ENCODE measurements around the gene CINP.

The CINP gene

DNA sequence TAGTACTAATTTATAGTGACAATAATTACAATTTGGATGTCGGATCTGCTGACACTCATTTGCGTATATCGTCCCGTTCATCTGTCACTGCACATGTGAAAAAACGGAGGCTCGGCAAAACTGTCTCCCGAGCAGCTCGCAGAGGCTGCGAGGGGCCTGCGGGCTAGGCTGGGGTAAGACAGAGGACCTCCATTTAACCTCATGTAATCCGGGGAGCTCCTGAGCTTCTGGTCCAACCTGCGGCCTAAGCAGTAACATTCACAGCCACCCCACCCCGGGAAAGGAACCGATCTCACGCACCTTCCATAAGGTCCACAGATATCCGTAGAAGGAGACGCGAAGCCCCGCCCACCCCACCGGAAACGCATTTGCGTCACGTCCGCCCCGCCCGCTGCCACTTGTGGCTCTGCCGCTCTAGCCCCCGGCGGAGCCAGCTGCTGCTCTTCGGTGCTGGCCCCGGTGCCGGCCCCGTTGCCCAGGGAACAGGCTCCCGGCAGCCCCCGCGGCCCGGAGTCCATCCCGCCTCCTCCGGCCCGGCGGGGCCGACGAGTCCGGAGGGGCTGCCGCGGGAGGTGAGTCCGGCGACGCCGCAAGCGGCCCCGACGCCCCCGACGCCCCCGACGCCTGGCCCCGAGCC, at the start of gene CINP, which contains the start of gene TECPR2:
CINP (minus strand) TSS at position 346 of the 637 bp plus-strand sequence; CDS start at position 307, 39 bp downstream.
TECPR2 (plus strand) TSS at position 397 of the 637 bp plus-strand sequence. CDS start 13,781 bp downstream, outside the sequence.
- DNase-seq = peak; percentile 64

- DNase-seq = no peak
Observed at GRCh38 chr14:102408724-102409123, 46.0 kb upstream of the CINP start.

GRCh38 chr14:102407258-102407657, 44.6 kb upstream of the CINP start:
- no peak for DNase-seq

DNA sequence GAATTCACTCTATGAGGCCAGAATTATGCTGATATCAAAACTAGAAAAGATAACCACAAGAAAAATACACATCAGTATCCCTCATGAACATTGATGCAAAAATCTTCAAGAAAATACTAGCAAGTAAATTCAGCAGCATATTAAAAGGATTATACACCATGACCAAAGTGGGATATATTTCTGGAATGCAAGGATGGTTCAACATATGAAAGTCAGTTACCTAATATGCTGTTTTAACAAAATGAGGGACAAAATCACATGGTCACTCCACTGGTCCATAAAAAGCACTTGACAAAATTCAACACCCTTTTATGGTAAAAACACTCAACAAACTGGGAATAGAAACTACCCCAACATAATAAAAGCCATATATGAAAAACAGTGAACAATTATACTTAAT, 40.3 kb upstream of the CINP start:
- no peak for DNase-seq

GRCh38 chr14:102396521-102396920, 33.8 kb upstream of the CINP start:
- DNase-seq = no peak

DNA sequence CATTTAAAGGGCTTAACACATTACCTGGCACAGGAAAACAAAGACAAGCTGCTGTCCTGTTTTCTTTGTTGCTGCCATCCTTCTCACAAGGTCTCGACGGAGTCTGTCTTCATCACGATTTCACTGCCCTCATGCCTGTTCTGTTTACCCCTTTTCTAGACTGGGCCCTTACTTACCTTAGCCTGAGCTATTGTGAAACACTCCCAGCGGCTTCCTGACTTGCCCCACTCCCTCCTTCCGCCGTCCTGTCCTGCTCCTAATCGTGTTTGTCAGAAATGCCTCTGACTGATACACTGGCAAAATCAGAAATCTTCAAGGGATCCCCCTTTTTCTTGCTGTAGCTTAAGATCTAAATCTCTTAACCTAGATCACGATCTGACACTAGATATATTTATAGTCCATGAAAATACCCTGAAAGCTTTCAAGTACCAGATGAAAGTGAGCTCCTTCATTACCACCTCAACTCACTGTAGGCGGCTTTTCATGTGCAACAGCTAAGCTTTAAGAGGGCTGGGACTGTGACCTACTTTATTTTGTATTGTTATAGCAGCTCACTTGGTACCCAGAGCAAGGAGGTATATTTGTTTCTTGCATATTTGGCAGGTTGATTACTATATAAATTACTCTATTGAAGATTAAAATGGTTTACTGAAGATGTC, 32.2 kb upstream of the CINP start:
- no peak for DNase-seq

- DNase-seq = no peak
Observed at GRCh38 chr14:102392506-102392905, 29.8 kb upstream of the CINP start.

DNA sequence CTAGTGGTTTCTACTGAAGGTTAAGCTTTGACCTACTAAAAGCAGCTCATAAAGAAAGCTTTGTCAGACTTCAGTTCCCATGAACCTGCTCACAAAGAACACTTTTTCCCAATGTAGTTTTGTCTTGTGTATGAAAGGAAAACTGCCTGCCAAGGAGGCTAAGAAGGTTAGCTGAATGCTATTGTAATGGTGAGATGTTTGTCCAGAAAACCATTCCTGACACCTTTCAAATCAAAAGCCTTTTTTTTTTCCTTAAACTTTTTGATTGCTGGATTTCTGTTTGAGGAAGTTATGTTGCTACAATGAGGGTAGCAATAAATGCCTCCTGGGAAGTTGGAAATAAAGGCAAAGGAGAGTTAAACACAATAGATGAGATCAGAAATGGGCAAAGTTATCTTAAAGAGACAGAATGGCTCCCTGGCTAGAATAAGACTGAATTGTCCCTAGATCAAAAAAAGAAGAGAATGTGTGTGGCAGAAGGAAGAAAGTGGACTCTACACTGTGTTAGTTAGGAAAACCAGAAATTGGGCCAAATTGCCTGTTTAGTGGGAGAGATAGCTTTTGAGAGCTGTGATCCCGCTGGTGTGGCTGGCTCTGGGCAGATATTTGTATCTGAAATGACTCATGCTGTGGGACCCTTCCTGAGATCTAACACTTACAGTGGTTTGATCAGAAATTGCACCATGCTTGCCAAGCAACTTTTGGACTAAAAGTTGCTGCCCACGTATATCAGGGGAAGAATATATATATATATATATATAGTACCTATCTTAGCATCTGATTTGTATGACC, 27.6 kb upstream of the CINP start:
- DNase-seq = no peak

GRCh38 chr14:102389246-102389645, 26.6 kb upstream of the CINP start:
- DNase-seq = no peak

- no peak for DNase-seq
Observed at GRCh38 chr14:102387086-102387485, 24.4 kb upstream of the CINP start.

- no peak for DNase-seq
Observed at GRCh38 chr14:102378830-102379229, 16.1 kb upstream of the CINP start.

- DNase-seq = no peak
Observed at GRCh38 chr14:102377696-102378095, 15.0 kb upstream of the CINP start.

- DNase-seq = no peak
Observed at GRCh38 chr14:102375119-102375518, 12.4 kb upstream of the CINP start.

- DNase-seq = no peak
Observed at GRCh38 chr14:102374264-102374663, 11.6 kb upstream of the CINP start.

DNA sequence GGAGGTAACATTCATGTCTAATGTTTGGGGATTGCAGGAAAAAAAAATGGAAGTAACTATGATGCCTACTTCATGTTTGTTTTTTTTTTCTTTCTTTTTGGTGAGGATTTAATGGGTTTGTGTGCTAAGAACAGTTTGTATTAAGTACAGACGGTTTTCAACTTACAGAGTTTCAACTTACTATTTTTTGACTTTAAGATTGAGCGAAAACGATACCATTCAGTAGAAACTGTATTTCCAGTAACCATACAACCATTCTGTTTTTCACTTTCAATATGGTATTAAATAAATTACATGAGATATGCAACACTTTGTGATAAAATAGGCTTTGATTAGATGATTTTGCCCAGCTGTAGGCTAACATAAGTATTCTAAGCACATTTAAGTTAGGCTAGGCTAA, 10.4 kb upstream of the CINP start:
- DNase-seq = no peak

- no peak for DNase-seq
Observed at GRCh38 chr14:102371361-102371760, 8.7 kb upstream of the CINP start.

GRCh38 chr14:102370305-102370809, 7.7 kb upstream of the CINP start:
- no peak for DNase-seq

GRCh38 chr14:102363182-102363943, 673 bp upstream of the CINP start:
- DNase-seq = no peak

DNA sequence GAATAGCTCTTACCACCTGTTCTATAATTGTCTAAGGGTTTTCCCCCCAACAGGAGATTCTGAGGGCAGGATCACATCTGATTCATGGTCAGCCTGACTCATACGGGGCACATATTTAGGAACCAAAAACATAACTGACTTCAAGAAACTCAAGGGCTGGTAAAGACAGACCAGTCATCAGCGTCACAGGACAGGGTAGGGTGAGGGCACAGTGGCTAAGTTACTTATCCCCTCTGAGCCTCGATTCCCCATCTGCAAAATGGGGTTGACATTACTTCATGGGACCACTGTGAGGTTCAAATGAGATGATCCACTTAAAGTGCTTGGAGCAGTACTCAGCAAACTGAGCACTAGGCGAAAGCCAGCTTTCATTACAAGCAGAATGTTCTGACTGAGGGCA, 606 bp downstream of the CINP start:
- DNase-seq = no peak

- no peak for DNase-seq
Observed at GRCh38 chr14:102360388-102360787, 2.3 kb downstream of the CINP start.

DNA sequence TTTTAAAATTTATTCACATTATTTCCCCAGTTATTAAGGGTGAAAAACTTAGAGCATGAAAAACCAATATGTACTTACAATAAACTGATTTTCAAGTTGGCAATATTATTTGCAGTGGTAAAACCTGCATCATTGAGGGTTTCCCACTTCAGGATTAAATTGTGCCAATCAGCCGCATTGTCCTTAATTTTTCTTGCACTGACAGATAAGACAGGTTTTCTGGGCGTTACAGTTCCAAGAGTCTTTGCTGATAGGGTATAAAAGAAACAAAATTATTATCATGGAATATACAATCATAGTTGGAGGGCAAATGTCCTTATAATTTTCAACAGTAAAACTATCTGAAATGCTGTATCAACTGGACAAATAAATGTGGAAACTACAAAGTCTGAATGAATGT, 3.3 kb downstream of the CINP start:
- DNase-seq = no peak

GRCh38 chr14:102356280-102356679, 6.4 kb downstream of the CINP start:
- DNase-seq = no peak

GRCh38 chr14:102353126-102353619, 9.5 kb downstream of the CINP start:
- DNase-seq = no peak
